ENCODE measurements around the gene MFAP3.
"Not testable (repeated sequence)": the region's sequence is repeated elsewhere in the genome, so short reads cannot be mapped to it uniquely, and the experiment has no call there.

Gene MFAP3

DNA sequence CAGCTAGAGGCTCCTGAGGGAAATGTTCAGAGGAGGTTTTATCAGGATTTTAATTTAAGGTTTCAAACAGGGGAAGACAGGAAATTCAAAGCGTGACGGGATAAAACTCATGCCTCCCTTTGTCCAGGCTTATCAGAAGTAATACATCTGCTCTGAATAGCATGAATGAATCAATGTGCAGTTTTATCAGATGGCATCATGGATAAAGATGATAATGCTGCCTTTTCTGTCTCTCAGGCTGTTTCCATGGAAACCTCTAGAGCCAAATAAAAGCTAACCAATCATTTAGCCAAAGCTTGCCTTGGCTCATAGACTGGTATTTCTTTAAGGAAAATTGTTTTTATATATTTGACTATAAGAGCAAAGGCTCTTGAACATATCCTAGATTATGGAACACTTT, 16.4 kb downstream of the MFAP3 start:
- DNase-seq: peak; percentile 70

DNA sequence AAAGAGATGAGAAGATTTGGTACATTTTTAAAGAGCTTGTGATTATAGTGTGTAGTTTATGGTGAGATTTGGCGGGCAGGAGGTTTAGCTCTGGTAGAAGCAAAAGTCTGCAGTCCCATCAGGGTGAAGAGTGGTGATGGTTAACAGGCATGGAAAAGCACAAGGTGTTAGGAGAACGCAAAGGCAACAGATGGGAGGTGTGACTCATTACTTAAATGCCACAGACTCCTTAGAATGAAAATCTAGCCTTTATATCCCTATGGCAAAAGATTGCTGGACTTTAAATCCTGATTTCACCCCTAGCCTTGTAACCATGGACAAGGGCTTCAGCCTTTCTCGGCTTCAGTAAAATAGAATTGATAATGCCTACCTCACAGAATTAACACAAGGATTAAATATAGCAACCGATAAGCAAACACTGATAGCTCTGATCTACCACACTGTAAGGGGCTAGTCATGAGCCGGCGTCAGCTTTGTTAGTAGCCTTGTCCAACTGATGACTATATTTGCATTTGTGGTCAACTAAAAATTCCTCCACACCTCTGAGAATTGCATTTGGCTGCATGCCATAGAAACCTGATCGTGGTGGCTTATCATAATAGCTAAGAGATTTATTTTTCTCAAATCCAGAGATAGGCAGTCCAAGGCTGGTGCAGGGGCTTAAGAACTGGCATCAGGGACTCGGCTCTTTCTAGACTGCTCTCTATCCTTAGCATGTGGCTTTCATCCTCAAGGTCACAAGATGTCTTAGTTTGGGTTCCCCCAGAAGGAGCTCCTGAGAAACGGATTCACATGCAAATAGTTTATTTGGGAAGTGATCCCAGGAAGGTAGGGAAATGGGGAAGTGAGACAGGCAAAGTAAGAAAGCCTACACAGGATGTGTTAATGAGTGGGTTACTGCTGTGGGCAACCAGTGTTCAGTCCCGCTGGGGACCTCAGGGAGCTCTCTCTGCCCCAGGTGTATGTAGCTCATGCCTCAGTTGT, 19.6 kb downstream of the MFAP3 start:
- DNase-seq: no peak

DNA sequence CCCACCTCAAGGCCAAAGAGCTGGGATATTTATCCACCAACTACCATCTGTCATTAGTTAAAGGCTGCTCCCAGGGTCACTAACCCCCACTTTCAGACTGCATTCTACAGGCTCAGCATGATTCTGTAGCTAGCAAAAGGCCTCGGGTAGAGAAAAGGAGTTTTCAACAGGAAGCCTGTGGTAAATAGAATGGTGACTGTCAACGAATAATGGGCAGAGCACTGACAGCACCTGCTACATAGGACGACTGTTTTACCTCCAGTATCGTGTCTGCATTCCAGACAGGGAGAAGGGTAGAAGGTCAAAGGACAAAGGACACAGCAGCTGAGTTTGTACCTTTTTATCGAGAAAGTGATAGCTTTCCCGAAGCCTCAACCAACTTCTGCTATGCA, 20.3 kb downstream of the MFAP3 start:
- no peak for DNase-seq

DNA sequence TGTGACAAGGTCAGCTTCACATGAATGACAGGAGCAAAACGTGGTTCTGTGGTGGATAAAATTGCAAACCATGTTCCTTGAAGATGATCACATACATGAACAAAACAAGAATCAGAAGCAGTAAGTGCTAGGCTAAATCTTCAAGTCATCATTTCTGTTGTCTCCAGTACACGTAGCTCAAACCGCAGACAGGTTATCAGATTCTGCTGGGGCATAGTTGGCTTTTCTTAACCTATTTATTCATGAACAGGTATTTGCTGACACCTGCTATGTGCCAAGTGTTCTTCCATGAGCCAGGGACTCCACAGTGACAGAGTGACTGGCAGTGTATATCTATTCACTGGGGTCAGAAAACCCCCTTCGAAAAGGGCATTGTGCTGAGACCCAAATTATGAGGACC, 20.8 kb downstream of the MFAP3 start:
- no peak for DNase-seq

DNA sequence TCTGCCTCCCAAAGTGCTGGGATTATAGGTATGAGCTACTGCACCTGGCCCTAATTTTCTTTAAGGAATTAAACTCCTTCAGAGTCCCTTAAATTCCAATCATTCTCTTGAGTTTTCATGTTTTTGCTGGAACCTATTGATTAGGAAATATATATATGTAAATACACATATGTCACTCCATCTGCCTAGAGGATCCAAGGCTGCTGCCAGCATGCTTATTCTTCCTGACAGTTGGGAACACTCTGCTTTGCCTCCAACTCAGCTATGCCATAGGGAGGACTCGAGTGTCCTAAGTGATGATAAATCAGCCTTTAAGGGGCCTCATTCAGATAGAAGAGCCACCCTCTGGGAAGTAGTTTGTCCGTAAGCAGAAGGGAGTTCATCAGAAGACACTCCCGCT, 21.8 kb downstream of the MFAP3 start:
- no peak for DNase-seq

DNA sequence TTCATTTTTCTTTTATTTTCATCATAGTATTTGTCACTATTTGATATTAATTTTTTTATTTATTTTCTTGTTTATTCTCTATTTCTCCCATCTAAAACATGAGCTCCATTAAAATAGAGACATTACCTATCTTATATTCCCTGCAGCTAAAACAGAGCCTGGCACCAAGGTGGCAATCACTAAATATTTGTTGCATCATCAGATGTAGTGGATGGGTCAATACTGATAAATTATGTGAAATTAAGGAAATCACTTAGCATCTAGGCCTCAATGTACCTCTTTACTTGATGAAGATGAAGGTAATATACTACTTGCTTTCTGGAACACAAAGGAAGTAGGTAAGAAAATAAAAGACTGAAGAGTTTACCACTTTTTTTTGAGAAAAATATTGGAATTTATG, 24.6 kb downstream of the MFAP3 start:
- DNase-seq: no peak

DNA sequence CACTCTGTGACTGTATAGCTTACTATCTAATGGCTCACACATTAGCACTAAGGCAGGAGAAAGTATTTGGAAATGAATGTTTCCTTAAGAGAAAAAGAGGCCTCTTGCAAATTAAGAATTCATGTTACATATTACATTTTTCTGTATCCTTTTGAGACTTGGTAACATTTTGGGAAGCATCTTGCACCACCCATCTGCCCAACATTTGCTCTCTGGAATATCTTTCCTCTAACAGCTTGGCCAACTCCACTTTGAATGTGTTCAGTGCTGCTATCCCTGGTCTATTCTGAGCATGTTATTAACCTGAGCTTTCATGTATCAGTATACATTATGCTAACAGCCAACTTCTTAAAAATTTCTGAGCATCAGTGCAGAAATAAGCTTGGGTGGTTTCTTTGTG, 27.2 kb downstream of the MFAP3 start:
- no peak for DNase-seq

DNA sequence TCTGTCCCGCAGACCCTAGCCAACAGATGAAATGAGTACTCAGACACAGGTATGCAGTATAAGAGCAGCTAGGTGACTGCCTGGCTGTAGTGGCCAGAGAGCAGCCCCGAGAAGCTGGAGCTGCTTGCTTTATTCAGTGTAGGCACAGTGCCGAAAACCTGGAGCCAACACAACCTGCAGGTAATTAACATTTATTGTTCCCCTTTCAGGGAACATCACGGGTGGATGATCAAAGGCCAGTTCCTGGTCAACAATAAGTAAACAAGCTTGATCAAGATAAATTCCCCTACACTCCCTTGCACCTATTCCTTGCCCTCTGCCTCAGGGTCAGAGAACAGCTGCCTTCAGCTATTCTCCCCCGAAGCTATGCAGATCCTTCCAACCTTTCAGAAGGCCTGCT, 31.1 kb downstream of the MFAP3 start:
- DNase-seq: not testable (repeated sequence)

DNA sequence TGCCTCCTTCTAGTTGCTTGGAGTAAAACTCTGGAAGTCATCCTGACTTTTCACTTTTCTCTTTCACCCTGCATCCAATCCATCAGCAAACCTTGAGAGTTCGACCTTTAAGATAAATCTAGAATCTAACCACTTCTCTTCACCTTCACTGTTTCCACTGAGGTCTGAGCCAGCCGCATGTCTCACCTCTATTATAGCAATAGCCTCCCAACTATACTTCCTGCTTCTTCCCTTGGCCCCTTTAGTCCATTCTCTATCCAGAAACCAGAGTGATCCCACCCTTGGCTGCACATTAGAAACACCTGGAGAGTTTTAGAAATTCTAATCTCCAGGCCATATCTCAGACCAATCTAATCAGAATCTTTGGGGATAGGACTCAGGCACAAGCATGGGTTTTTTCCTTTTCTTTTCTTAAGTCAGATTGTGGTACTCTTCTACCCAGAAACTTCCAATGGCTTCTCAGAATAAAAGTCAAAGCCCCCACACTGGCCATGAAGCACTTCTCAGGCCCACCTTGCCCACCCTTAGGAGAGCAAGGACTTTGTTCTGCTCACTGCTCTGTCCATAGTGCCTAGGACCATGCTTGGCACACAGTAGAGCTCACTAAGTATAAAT, 33.1 kb downstream of the MFAP3 start:
- no peak for DNase-seq

DNA sequence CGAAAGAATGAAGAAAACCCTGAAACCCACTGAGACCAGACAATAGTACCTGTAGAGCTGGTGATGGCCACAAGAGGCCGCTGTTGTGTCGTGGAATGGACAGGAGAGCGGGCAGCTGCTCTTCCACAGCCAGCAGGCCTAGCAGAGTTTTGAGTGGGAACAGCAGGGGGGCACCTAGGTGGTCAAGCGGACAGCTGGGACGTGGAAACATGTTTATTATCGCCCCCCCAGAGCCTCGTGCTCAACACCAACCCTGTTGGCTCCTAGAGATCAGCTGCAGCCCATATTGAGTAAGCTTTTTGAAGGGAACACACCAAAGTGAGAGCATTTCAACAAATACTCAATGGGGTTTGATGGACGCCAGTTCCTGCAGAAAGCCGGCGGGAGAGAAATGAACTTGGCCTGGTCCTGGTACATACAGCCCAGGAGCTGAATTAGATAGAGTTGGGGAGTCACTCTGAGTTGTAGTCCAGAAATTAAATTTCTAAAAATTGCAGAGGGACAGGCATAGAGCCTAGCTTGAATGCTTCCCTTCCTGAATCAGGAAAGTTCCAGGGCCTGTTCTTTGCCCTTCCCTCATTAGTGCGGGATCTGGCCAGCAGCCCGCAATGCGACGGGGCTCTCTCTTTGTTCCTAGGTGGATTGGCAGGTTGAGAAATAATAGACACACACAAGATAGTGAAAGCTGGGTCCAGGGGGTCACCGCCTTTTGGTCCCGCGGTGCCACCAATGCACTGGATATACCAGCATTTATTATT, 33.8 kb downstream of the MFAP3 start:
- peak; percentile 71 for DNase-seq

DNA sequence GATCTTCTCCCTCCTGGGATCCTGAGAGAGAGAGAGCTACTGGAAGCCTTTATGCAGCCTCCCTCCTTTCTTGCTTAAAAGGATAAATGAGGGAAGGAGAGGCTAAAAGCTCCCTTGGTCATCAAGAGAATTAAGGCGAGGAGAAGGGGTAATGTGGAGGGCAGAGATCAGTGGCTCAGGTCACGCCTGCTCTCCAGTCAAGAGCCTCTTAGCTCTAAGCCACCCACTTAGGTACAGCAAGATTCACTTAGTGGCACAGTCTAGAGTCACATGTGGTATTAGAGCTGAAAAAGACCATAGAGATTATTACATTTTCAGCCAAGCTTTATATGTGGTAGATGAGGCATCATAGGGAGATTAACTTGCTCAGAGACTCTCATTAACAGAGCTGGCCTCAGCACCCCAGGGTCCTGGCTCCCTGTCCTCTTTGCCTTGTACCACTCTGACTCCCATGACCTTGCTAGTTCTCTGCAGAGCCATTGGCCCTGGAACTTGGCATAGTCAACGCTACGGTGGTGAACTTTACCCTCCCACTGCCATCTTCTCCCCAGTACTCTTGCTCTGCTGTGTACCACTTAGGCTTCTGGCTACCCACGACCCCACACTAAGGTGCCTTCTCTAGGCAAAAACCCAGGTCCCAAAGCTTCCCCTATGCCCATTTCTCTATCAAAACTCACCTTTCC, 37.6 kb downstream of the MFAP3 start:
- DNase-seq: no peak

DNA sequence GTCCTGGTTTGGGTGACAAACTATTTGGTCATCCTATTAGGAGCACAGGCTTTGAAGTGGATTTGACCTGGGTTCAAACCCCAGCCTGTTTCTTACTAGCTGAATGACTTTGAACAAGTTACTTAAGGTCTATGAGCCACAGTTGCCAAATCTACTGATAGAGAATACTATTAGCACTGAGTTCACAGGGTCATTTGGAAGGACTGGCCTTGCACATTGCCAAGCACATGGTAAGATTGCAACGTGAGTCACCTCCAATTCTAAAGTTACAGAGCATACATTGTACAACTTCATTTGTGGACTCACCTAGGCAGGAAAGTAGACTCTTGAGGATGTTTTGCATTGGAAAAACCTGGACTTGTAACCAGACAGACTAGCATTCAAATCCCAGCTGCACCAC, 38.9 kb downstream of the MFAP3 start:
- no peak for DNase-seq

DNA sequence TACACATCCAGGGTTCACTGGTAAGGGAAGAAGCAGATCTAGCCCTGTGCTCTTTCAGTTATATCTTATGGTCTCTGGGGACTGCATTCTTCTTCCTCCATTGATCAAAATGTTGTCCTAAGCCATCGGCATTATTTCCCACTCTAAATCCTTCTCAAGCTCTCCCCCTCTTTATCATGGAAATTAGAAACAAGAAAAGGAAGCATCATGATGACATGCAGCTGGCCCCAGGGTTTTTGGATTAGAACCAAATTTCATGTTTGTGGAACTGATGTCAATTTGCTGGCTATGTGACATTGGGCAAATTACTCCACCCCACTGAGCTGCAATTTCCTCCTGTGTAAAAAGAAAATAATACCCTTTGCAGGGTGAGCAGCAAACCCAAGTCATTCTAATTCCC, 39.5 kb downstream of the MFAP3 start:
- peak; percentile 85 for DNase-seq

DNA sequence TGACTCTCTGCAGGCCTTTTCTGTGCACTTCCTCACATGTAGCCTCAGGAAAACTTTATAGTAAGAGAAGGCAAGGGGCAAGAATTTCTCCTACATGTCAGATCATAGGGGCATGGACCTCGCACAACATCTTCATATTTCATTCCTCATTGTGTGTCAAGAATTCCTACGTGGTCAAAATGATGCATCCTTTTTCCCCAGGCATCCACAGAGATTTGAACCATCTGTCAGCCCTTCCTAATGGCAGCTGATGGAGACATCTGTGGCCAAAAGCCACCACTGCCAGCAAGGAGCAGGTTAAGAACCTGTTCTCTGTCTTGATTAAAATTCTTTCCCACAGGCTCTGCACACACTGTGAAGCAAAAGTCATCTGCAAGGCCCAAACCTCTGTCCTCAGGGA, 42.5 kb downstream of the MFAP3 start:
- DNase-seq: no peak

DNA sequence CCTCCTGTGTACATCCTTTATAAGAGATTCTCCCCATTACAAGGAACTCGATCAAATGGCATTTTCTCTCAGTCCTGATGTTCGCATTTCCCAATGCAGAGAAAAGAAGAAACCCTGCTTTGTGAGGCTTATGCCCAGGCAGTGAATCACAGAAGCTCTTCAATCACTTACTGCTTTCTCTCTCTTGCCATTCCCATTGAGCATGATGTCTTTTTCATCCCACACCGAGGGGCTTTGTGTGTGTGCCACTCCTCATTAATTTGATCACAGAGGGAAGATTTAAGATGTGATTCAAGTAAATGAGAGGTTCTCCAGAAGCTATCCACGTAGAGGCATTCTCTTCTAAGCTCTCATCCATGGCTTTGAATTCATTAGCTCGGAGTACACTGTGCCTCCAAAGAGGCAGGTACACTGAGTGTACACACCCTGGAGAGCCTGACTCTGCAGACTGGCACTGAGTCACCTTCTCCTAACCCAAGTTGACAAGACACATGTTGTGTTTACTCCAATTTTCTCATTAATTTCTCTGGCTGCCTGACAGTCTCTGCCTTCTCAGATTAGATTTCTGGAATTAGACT, 45.4 kb downstream of the MFAP3 start:
- no peak for DNase-seq

DNA sequence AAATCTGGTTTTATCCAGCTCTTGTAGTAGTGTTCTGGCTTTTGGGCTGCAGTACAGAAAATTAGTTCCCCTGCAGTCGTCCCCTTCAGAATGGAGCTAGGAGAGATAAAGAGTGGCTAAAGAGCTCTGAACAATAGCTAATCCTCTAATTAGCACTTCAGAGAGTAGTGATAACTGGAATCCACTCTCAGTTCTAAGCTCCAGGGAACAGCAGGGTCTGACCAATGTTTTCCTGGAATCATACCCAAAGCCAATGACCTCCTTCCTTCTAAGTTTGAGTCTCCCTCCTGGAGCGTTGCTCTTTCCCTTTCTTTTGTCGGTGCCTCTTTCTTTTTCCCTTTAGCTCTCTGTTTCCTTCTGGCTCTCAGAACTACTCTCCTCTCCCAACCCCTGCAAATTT, 47.4 kb downstream of the MFAP3 start:
- DNase-seq: no peak

DNA sequence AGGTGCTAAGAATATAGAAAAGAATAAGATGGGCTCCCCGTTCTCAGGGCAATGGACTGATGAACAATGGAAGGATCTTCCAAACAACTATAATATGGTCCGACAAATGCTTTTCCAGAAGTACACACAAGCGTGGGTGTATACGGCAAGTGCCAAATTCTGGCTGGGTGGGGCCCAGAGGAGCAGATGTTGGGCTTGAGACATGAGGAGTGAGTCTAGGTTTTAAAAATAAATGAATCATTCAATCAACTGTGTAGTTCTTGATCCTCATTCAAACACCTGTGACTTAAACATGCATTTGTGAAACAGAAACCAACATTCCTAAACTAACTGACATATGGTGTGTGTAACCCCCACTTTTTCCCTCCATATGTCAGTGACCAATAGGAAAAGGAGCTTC, 47.9 kb downstream of the MFAP3 start:
- DNase-seq: no peak

DNA sequence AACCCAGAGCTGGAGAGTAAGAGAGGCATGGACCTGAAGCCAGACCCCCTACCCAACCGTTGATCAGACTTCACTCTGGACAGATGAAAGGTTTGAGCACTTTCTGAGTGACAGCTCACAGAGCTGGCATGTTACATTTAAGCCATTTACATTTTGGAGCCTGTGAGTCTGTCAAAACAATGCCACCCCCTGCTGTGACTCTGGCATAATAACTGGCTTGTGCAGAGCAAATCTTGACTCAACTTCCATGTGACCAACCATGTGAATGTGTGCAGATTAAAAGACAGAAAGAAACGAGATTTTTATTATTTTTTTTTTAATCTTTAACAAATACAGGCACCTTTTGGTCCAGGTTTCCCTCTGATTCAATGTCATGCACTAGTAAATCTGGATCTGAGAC, 48.5 kb downstream of the MFAP3 start:
- DNase-seq: no peak

DNA sequence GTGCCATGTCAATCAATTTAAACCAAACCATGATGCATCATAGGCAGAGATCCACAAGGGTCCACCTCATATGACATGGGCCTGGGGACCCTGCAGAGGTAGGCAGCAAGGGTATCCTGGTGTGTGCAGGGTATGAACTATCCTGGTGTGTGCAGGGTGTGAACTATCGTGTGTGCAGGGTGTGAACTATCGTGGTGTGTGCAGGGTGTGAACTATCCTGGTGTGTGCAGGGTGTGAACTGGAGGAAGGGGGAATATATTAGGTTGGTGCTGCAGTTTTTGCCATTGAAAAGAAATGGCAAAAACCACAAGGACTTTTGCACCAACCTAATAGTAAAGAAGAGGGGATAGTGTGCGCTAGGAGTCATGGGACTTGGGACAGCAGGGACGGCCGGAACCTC, 50.0 kb downstream of the MFAP3 start:
- no peak for DNase-seq

DNA sequence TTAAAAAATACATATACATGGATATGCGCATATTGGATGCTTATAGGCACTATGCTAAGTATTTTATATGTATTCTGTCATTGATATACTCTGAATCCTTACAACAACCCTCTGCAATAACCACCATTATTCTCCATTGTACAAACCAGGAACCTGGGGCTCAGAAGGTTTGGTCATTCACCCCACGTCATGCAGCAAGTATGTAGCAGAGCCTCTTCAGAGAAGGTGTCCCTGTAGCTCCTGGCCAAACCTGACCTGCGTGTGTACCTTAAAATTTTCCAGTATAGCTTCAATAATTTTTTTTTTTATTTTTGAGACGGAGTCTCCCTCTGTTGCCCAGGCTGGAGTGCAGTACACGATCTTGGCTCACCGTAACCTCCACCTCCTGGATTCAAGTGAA, 51.9 kb downstream of the MFAP3 start:
- DNase-seq: no peak

DNA sequence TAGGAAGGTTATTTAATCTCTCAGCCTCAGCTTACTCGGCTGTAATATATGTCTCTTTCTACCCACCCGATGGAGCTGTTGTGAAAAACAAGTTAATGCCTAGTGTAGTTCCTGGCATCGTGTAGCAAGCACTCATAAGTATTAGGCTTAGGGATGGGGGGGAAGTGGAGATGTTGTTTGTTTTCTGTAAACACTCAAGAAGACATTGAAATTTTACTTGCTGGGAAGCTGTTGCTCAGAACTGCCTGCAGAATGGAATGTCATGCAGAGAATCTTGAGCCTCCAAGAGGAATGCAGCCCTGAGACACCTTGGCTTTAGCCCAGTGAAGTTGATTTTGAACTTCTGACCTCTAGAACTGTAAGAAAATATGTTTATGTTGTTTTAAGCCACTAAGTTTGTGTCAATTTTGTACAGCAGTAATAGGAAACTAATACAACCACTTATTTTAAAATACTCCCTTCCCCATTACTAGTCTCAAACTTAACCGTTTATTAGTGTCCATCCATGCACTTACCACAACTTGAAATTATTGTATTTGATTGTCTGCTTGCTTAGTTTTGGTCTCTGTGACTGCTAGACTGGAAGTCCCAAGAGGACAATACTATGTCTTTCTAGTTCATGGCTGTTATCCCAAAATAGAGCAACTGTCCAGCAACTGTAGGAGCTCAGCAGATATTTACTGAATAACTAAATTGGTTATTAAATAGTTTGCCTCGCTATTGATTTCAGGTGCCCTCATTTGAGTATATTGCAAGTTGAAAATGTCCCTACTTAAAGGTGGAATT, 53.8 kb downstream of the MFAP3 start:
- no peak for DNase-seq

DNA sequence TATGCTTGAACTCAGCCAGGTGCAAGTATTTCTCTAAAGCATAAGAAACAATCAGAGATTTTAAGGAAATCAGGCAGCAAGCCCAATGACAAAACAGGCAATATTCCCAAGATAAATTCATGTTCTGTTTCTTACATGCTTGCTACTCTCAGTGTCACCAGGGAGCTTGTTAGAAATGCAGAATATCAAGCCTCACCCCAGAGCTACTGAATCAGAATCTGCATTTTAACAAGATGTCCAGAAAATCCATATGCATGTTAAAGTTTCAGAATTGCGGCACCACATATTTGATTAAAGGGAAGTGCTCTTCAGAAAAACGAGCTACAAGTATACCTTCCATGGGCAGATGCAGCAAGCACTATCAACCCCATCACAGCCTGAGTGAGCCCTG, 54.4 kb downstream of the MFAP3 start:
- DNase-seq: no peak
